ENCODE data around the gene MPI. TPM values are rescaled to one million over a fixed set of nuclear protein-coding genes. Genes with fewer than 3 reads are reported as not detected.
A peak's percentile ranks its signal among the peaks of the same experiment; 100 is the strongest.
"Not testable (repeated sequence)": the region's sequence is repeated elsewhere in the genome, so short reads cannot be mapped to it uniquely, and the experiment has no call there.

The MPI gene
- total RNA-seq, 1 donor from 2014 or later, result 52.3 TPM

- intact Hi-C loops (cut with micrococcal nuclease), result no loop called here
- peak overlapping the region; percentile 89 for H3K4me3 ChIP-seq
- H3K4me1 ChIP-seq, result peaks cover 43% of the 10 kb centered on the region
- H3K27ac ChIP-seq (replicated peaks), result peak overlapping the region; percentile 97
- TF ChIP-seq, protein P1, sequence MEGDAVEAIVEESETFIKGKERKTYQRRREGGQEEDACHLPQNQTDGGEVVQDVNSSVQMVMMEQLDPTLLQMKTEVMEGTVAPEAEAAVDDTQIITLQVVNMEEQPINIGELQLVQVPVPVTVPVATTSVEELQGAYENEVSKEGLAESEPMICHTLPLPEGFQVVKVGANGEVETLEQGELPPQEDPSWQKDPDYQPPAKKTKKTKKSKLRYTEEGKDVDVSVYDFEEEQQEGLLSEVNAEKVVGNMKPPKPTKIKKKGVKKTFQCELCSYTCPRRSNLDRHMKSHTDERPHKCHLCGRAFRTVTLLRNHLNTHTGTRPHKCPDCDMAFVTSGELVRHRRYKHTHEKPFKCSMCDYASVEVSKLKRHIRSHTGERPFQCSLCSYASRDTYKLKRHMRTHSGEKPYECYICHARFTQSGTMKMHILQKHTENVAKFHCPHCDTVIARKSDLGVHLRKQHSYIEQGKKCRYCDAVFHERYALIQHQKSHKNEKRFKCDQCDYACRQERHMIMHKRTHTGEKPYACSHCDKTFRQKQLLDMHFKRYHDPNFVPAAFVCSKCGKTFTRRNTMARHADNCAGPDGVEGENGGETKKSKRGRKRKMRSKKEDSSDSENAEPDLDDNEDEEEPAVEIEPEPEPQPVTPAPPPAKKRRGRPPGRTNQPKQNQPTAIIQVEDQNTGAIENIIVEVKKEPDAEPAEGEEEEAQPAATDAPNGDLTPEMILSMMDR (IDR thresholded peaks at IDR 0.05; ENCODE audit: borderline replicate concordance), result no peak
- H3K9me3 ChIP-seq (replicated peaks), result no peaks in the 10 kb centered on the region
- no peak for DNase-seq
- no peaks in the 10 kb centered on the region for H3K36me3 ChIP-seq
- H3K27me3 ChIP-seq (ENCODE audit: low read depth), result no peaks in the 10 kb centered on the region
These were observed 16.0 kb upstream of the MPI start for GRCh38 chr15:74873756-74874424.

GRCh38 chr15:74878273-74878672 lies 11.6 kb upstream of the MPI start:
- H3K27ac ChIP-seq (replicated peaks), result no peak overlapping the region
- H3K9me3 ChIP-seq (replicated peaks), result peaks cover 7% of the 10 kb centered on the region
- H3K36me3 ChIP-seq, result no peaks in the 10 kb centered on the region
- H3K4me3 ChIP-seq, result no peak overlapping the region
- DNase-seq, result no peak
- no peaks in the 10 kb centered on the region for H3K27me3 ChIP-seq (ENCODE audit: low read depth)
- peaks cover 6% of the 10 kb centered on the region for H3K4me1 ChIP-seq
- TF ChIP-seq, protein P1 (IDR thresholded peaks at IDR 0.05; ENCODE audit: borderline replicate concordance), result no peak
- intact Hi-C loops (cut with micrococcal nuclease), result no loop called here

GRCh38 chr15:74882528-74882927 lies 7.3 kb upstream of the MPI start:
- H3K4me3 ChIP-seq, result no peak overlapping the region
- DNase-seq, result no peak
- H3K36me3 ChIP-seq, result no peaks in the 10 kb centered on the region
- H3K27me3 ChIP-seq (ENCODE audit: low read depth), result no peaks in the 10 kb centered on the region
- no peaks in the 10 kb centered on the region for H3K4me1 ChIP-seq
- TF ChIP-seq, protein P1 (IDR thresholded peaks at IDR 0.05; ENCODE audit: borderline replicate concordance), result no peak
- no peak overlapping the region for H3K27ac ChIP-seq (replicated peaks)
- peaks cover 7% of the 10 kb centered on the region for H3K9me3 ChIP-seq (replicated peaks)
- intact Hi-C loops (cut with micrococcal nuclease), result no loop called here

DNA sequence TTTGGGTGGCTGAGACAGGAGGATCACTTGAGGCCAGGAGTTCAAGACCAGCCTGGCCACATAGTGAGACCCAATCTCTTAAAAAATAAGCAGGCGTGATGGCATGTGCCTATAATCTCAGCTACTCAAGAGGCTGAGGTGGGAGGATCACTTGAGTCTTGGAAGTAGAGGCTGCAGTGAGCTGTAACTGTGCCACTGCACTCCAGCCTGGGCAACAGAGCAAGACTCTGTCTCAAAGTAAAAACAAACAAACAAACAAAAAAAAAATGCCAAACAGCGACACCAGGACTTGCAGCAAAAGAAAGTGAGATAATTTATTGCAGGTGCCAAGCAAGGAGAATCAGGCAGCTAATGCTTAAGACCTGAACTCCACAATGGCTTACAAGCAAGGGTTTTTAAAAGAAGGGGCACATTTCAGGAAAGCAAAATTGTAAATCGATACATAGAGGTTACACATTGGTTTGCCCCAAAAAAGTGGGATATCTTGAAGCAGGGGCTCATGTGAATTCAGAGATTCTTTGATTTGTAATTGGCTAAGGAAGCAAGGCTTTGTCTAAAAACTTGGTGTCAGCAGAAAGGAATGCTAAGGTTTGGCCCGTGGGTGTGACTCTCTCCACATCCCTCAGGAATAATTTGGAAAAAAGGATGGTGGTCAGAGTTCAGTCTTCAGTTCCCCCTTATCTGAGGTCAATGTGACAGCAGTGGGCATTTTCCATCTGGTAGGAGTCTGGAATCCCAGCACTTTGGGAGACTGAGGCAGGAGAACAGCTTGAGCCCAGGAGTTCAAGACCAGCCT lies 5.2 kb upstream of the MPI start:
- no peak overlapping the region for H3K27ac ChIP-seq (replicated peaks)
- no peak overlapping the region for H3K4me3 ChIP-seq
- no peaks in the 10 kb centered on the region for H3K36me3 ChIP-seq
- peaks cover 7% of the 10 kb centered on the region for H3K9me3 ChIP-seq (replicated peaks)
- peaks cover 12% of the 10 kb centered on the region for H3K4me1 ChIP-seq
- intact Hi-C loops (cut with micrococcal nuclease), result no loop called here
- DNase-seq, result no peak
- no peaks in the 10 kb centered on the region for H3K27me3 ChIP-seq (ENCODE audit: low read depth)
- TF ChIP-seq, protein P1 (IDR thresholded peaks at IDR 0.05; ENCODE audit: borderline replicate concordance), result no peak

DNA sequence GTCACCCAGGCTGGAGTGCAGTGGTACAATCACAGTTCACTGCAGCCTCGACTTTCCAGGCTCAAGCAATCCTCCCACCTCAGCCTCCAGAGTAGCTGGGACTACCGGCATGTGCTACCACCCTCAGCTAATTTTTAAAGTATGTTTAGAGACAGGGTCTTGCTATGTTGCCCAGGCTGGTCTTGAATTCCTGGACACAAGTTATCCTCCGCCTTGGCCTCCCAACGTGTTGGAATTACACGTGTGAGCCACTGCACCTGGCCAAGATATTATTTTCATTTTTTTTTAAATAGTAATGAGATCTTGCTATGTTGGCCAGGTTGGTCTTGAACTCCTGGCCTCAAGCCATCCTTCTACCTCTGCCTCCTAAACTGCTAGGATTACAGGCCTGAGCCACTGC lies 4.4 kb upstream of the MPI start:
- peaks cover 7% of the 10 kb centered on the region for H3K9me3 ChIP-seq (replicated peaks)
- H3K36me3 ChIP-seq, result no peaks in the 10 kb centered on the region
- TF ChIP-seq, protein P1 (IDR thresholded peaks at IDR 0.05; ENCODE audit: borderline replicate concordance), result no peak
- DNase-seq, result no peak
- no peak overlapping the region for H3K4me3 ChIP-seq
- intact Hi-C loops (cut with micrococcal nuclease), result no loop called here
- H3K27ac ChIP-seq (replicated peaks), result no peak overlapping the region
- H3K27me3 ChIP-seq (ENCODE audit: low read depth), result no peaks in the 10 kb centered on the region
- peaks cover 21% of the 10 kb centered on the region for H3K4me1 ChIP-seq

GRCh38 chr15:74887537-74888193 lies 2.2 kb upstream of the MPI start:
- H3K4me1 ChIP-seq, result peaks cover 43% of the 10 kb centered on the region

More at GRCh38 chr15:74887537-74888193, 2.2 kb upstream of the MPI start:
- H3K36me3 ChIP-seq; H3K27me3 ChIP-seq (ENCODE audit: low read depth); H3K9me3 ChIP-seq (replicated peaks); intact Hi-C loops (cut with micrococcal nuclease); H3K27ac ChIP-seq (replicated peaks); DNase-seq; H3K4me3 ChIP-seq: not testable (repeated sequence)
